Measurements from ENCODE around the gene ELFN2.

The ELFN2 gene

DNA sequence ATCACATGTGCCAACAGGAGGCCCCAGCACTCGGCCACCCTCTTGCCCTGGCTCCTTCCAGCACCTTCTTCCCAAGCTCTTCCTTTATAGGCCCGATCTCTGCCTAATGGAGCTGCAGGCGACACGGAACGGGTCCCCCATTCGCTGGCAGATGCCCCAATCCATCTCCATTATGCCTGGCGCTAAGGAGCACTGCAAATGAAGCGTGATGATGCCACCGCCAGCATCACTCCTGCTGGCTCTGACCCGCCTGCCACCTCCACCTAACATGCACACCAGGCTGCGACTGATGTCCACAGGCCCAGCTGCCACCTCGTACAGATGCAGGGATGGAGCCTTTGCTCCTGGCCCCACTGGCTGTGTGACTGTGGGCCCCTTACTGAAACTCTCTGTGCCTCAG lies 33.5 kb downstream of the ELFN2 start:
- no peak for DNase-seq (ENCODE audit: low read depth)
- H3K4me3 ChIP-seq (ENCODE audit: low read depth, low read length): no peak overlapping the region

GRCh38 chr22:37392721-37393328 lies 34.5 kb downstream of the ELFN2 start:
- H3K4me3 ChIP-seq (ENCODE audit: low read depth, low read length): no peak overlapping the region

GRCh38 chr22:37391702-37392101 lies 35.6 kb downstream of the ELFN2 start:
- H3K4me3 ChIP-seq (ENCODE audit: low read depth, low read length): no peak overlapping the region
- no peak for DNase-seq (ENCODE audit: low read depth)

More at GRCh38 chr22:37392721-37393328, 34.5 kb downstream of the ELFN2 start:
- DNase-seq (ENCODE audit: low read depth): no peak

GRCh38 chr22:37390075-37390474 lies 37.2 kb downstream of the ELFN2 start:
- DNase-seq (ENCODE audit: low read depth): no peak
- no peak overlapping the region for H3K4me3 ChIP-seq (ENCODE audit: low read depth, low read length)

DNA sequence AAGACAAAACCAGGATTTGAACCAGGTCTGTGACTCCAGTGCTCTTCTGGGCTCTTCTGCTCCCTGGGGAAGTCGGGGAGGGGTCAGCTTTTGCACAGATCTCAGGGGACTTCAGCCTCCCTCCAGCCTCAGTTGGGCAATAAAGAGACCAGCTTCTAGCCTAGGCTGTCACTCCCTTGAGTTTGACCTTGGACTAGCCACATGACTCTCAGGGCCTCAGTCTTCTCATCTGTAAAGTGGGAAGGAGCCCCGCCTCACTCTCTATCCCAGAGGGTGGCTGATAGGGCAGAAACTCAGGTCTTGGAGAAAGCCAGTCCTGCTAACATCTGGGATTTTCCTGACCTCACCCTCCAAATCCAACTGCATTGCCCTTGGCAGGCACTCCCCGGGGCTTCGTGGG lies 38.7 kb downstream of the ELFN2 start:
- no peak for DNase-seq (ENCODE audit: low read depth)
- no peak overlapping the region for H3K4me3 ChIP-seq (ENCODE audit: low read depth, low read length)

- H3K4me3 ChIP-seq (ENCODE audit: low read depth, low read length): no peak overlapping the region
- DNase-seq (ENCODE audit: low read depth): no peak
Measured at GRCh38 chr22:37387793-37388192, 39.5 kb downstream of the ELFN2 start.

DNA sequence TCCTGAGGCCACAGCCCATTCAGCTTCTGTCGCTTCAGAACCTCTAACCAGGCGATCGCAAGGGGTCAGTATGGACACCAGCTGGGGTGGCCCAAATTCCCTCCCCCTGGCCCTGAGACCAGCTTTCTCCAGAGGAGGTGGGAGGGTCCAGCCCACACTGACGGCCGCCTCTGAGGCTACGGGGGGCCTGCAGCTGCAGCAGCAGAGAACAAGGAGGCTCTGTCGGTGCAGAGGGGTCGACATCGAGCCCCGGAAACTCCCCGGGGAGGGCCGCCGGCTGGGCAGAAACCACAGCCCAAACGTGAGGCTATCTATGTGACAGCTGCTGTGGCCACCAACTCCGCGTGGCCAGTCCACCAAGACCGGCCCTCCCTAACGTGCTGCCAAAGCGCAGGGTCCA lies 40.8 kb downstream of the ELFN2 start:
- no peak for DNase-seq (ENCODE audit: low read depth)
- H3K4me3 ChIP-seq (ENCODE audit: low read depth, low read length): no peak overlapping the region

GRCh38 chr22:37384691-37385090 lies 42.6 kb downstream of the ELFN2 start:
- no peak overlapping the region for H3K4me3 ChIP-seq (ENCODE audit: low read depth, low read length)
- no peak for DNase-seq (ENCODE audit: low read depth)

GRCh38 chr22:37383341-37383740 lies 43.9 kb downstream of the ELFN2 start:
- DNase-seq (ENCODE audit: low read depth): no peak
- no peak overlapping the region for H3K4me3 ChIP-seq (ENCODE audit: low read depth, low read length)

GRCh38 chr22:37381489-37381888 lies 45.8 kb downstream of the ELFN2 start:
- no peak for DNase-seq (ENCODE audit: low read depth)
- H3K4me3 ChIP-seq (ENCODE audit: low read depth, low read length): no peak overlapping the region

DNA sequence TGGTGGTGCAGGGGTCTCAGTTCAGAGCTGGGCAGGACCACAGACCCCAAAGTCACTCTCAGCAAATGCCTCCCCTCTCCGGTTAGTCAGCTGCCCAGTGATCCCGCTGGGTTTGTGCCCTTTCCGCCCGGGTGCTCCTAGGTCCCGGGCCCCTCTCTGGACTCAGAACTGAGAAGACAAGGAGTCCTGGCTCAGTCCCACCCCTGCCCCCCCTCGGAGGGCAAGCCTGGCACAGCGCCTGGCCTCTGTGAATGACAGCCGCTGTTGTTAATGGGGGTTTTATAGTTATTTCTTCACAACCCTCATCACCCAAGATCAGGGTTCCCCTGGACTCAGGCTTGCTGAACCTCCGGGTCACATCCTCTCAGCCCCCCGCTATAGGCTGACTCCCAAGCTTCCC lies 47.6 kb downstream of the ELFN2 start:
- no peak overlapping the region for H3K4me3 ChIP-seq (ENCODE audit: low read depth, low read length)
- DNase-seq (ENCODE audit: low read depth): no peak

GRCh38 chr22:37379085-37379484 lies 48.2 kb downstream of the ELFN2 start:
- H3K4me3 ChIP-seq (ENCODE audit: low read depth, low read length): no peak overlapping the region
- no peak for DNase-seq (ENCODE audit: low read depth)

DNA sequence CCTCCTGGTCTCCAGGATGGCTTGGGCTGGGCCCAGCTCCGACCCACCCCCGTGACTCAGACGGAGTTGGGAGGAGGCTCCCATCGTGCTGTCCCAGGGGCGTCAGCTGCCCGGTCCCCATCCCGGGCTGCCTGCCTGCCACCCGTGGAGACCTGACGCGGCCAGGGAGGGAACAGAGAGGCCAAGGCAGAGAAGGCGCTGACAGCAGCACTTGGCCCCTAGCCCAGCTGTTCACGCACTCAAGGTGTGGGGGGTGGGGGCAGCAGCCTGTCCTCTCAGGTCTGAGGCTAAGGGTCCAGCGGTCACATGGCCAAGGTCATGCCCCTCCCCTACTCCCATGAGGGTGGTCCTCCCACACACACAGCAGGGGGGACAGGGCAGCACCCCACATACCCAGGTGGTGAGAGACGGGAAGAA lies 48.6 kb downstream of the ELFN2 start:
- H3K4me3 ChIP-seq (ENCODE audit: low read depth, low read length): no peak overlapping the region
- no peak for DNase-seq (ENCODE audit: low read depth)

- no peak overlapping the region for H3K4me3 ChIP-seq (ENCODE audit: low read depth, low read length)
- DNase-seq (ENCODE audit: low read depth): no peak
Measured at GRCh38 chr22:37377927-37378326, 49.4 kb downstream of the ELFN2 start.

DNA sequence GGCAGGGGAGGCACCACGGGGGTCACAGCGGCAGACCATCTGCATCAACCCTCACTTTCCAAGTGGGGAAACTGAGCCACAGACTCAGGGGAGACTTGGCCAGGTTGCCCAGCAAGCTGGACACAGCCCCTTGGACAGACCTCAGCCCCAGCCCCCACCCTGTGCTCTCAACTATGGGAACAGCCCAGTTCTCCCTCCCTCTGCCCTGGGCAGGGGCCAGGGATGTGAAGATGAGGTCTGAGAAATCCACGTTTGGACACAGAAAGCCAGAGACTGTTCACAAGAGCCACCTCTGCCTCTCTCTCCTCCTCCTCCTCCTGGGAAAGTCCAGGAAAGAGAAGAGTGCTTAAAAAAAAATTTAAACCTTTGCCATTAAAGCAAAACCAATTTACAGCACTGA lies 50.1 kb downstream of the ELFN2 start:
- DNase-seq (ENCODE audit: low read depth): no peak
- H3K4me3 ChIP-seq (ENCODE audit: low read depth, low read length): no peak overlapping the region

DNA sequence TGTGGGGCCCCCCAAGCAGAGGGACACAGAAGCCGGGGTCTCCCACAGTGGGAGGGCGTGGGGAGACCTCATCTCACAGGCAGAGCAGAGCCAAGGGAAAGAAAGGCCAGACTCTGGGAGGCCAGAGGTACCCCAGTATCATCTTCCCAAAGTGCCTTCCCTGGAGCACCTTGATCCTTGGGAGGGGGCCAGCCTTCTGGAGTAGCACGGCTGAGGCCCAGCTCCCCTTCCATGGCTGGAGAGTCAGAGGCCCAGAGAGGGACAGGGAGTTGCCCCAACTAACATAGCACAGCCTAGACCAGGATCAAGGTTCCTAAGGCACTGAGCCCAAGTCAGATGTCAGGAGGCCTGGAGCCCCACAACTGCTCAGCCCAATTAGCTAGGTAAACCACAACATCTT lies 50.6 kb downstream of the ELFN2 start:
- DNase-seq (ENCODE audit: low read depth): no peak

GRCh38 chr22:37375801-37376200 lies 51.5 kb downstream of the ELFN2 start:
- no peak for DNase-seq (ENCODE audit: low read depth)
- no peak overlapping the region for H3K4me3 ChIP-seq (ENCODE audit: low read depth, low read length)

More for the DNA sequence above, 50.6 kb downstream of the ELFN2 start:
- no peak overlapping the region for H3K4me3 ChIP-seq (ENCODE audit: low read depth, low read length)

DNA sequence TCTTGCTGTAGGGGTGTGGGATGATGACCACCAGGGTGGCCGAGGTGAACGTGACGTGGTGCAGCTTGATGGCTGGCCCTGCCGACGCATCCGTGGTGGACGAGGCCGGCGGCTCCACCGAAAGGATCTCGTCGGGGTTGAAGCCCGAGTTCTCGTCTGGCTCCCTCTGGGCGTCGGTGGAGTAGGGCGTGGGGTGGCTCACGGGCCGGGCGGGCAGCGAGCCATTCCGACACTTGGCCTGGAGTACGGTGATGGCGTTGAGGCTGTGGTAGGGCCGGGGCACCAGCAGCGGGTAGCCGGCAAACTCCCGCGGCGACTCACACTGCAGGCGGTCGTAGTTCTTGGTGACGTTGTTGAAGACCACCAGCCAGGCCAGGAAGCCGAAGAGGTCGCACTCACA lies 52.7 kb downstream of the ELFN2 start:
- H3K4me3 ChIP-seq (ENCODE audit: low read depth, low read length): no peak overlapping the region
- no peak for DNase-seq (ENCODE audit: low read depth)

GRCh38 chr22:37373451-37373850 lies 53.8 kb downstream of the ELFN2 start:
- DNase-seq (ENCODE audit: low read depth): no peak
- no peak overlapping the region for H3K4me3 ChIP-seq (ENCODE audit: low read depth, low read length)

GRCh38 chr22:37371911-37372310 lies 55.4 kb downstream of the ELFN2 start:
- no peak for DNase-seq (ENCODE audit: low read depth)
- H3K4me3 ChIP-seq (ENCODE audit: low read depth, low read length): no peak overlapping the region

DNA sequence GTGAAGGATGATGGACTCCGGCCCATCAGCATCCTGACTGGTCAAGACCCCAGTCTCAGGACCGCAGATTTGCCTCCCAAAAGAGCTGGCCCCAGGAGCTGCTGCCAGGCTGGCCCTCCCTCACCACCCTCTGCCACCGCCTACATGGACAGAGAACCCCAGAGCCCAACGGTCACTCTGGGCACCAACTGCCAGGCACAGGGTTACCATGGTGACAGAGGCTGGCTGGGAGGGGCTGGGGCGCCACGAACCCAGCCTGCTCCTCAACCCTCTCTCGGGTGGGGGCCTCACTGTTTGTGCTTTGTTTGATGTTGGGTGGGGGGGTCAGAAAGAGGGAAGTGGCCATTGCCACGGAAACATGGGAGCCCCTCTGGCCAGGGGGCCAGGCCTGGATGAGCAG lies 55.8 kb downstream of the ELFN2 start:
- DNase-seq (ENCODE audit: low read depth): no peak
- no peak overlapping the region for H3K4me3 ChIP-seq (ENCODE audit: low read depth, low read length)

Measured in skeletal muscle cell (primary cell).